CD4-positive, alpha-beta T cell (primary cell): ENCODE data around the gene OXSR1. TPM values are rescaled to one million over a fixed set of nuclear protein-coding genes. Genes with fewer than 3 reads are reported as not detected.

Source experiments
- ATAC-seq: fragments of 200-7000 bp; cut with Tn5 transposase; one replicate; pipeline ENCODE4 v1.10.0; 2022; ENCODE audit warnings: mild to moderate bottlenecking; ENCODE audit not compliant: poor library complexity
- CTCF ChIA-PET: fragments of 350-600 bp; sonication (Branson Sonifier 250); formaldehyde crosslinking; loops from one replicate; lab custom pipeline; 2021; ENCODE audit warnings: antibody characterized with exemption, inconsistent platforms; lab: Charles Lee
- POLR2A ChIA-PET: fragments of 350-600 bp; sonication (Branson Sonifier 250); formaldehyde crosslinking; loops from one replicate; lab custom pipeline; 2021; ENCODE audit warnings: antibody characterized with exemption, inconsistent platforms; lab: Charles Lee
- DNase-seq, 14 experiments: peaks; one replicate each; pipeline ENCODE4 v3.0.0-alpha.2; 2013 to 2020; ENCODE audit warnings: mixed read lengths in 2 of 14
- H3K27ac ChIP-seq, 2 donors: one replicate each; pipeline versions ENCODE4 v1.5.1 to v1.7.0; 2013; ENCODE audit warnings: low read length in 2 of 2, low read depth in 1 of 2, mild to moderate bottlenecking in 1 of 2
- H3K27me3 ChIP-seq, 2 experiments: 1 replicate in 1 of 2; 2 replicates in 1 of 2; pipeline versions ENCODE4 v1.6.1 to v1.7.0; 2013; ENCODE audit warnings: low read length in 2 of 2, control low read depth in 1 of 2, mild to moderate bottlenecking in 1 of 2, moderate library complexity in 1 of 2; ENCODE audit not compliant: insufficient read depth in 2 of 2, control insufficient read depth in 1 of 2
- H3K36me3 ChIP-seq: one replicate; pipeline ENCODE4 v1.6.1; 2013; ENCODE audit warnings: low read length, control low read depth; ENCODE audit not compliant: insufficient read depth
- H3K4me1 ChIP-seq: one replicate; pipeline ENCODE4 v1.6.1; 2013; ENCODE audit warnings: low read length, control low read depth; ENCODE audit not compliant: insufficient read depth
- H3K4me3 ChIP-seq: one replicate; pipeline ENCODE4 v1.5.1; 2013; ENCODE audit warnings: mild to moderate bottlenecking, low read length, moderate library complexity
- H3K9me3 ChIP-seq, 2 experiments: 1 replicate in 1 of 2; 2 replicates in 1 of 2; pipeline versions ENCODE4 v1.6.1 to v1.7.0; 2013; ENCODE audit warnings: low read length in 2 of 2, mild to moderate bottlenecking in 2 of 2, control low read depth in 1 of 2, moderate library complexity in 1 of 2; ENCODE audit not compliant: control insufficient read depth in 1 of 2, insufficient read depth in 1 of 2
- H3K27ac Mint-ChIP-seq: one replicate; pipeline ENCODE4 v1.8.0; 2020; ENCODE audit warnings: mixed read lengths
- H3K27me3 Mint-ChIP-seq: one replicate; pipeline ENCODE4 v1.8.0; 2021; ENCODE audit warnings: mixed read lengths
- H3K36me3 Mint-ChIP-seq: one replicate; pipeline ENCODE4 v1.8.0; 2021; ENCODE audit warnings: low read depth, mixed read lengths
- H3K4me1 Mint-ChIP-seq: one replicate; pipeline ENCODE4 v1.8.0; 2021; ENCODE audit warnings: low read depth, mixed read lengths
- H3K4me3 Mint-ChIP-seq: one replicate; pipeline ENCODE4 v1.8.0; 2020; ENCODE audit warnings: mild to moderate bottlenecking, mixed read lengths
- H3K9me3 Mint-ChIP-seq: one replicate; pipeline ENCODE4 v1.8.0; 2020; ENCODE audit warnings: mixed read lengths
- CTCF ChIP-seq: fragments of 200-600 bp; IDR thresholded peaks from one replicate; pipeline ENCODE4 v1.8.0; 2022; ENCODE audit warnings: antibody characterized with exemption, mild to moderate bottlenecking
- intact Hi-C, 2 experiments: fragments of 100-400 bp; cut with DNase I in 1 of 2; cut with micrococcal nuclease in 1 of 2; formaldehyde crosslinking; loops; one replicate each; pipeline versions ENCODE4 v1.15.1 to v1.9.0; 2023 to 2025; cut with DNase I, micrococcal nuclease
- total RNA-seq, 174 experiments: library from RNA in 2 of 174; stranded (reverse) in 2 of 174; gene quantifications; one replicate each; pipeline ENCODE4 v1.2.3 and lab custom pipeline; 2021 to 2026

The OXSR1 gene
- total RNA-seq, 2 experiments from 2014 or later: 28.3 to 30.3 TPM

GRCh38 chr3:38229036-38229435 is 63.7 kb downstream of the OXSR1 start:
- DNase-seq: no peak
- Mint-ChIP-seq H3K36me3 (peaks cover 95% of the 10 kb centered on the region), H3K4me1 (no peaks in the 10 kb centered on the region), H3K27ac (no peak overlapping the region), H3K4me3 (no peak overlapping the region), H3K9me3 (no peaks in the 10 kb centered on the region), H3K27me3 (no peaks in the 10 kb centered on the region)
- no peaks in the 10 kb centered on the region for H3K9me3 ChIP-seq
- H3K27ac ChIP-seq: no peak overlapping the region
- H3K36me3 ChIP-seq: peaks cover 59% of the 10 kb centered on the region
- H3K4me3 ChIP-seq: no peak overlapping the region
- no peak for ATAC-seq
- ChIA-PET POLR2A (no interaction called here), CTCF (interaction anchor here (1.6 kb wide), 1 partner anchor 254 kb away, joined by 3 read pairs; no protein-coding TSS in a partner anchor)
- no peak for TF ChIP-seq CTCF
- H3K27me3 ChIP-seq: no peaks in the 10 kb centered on the region
- no peaks in the 10 kb centered on the region for H3K4me1 ChIP-seq
- intact Hi-C loops: loop anchor here in 1 of 2 experiments (5.0 kb wide), 1 partner anchor 97 kb away; no protein-coding TSS in a partner anchor

- Mint-ChIP-seq H3K4me1 (no peaks in the 10 kb centered on the region), H3K9me3 (peaks cover 12% of the 10 kb centered on the region), H3K36me3 (peaks cover 96% of the 10 kb centered on the region), H3K4me3 (no peak overlapping the region), H3K27ac (no peak overlapping the region), H3K27me3 (no peaks in the 10 kb centered on the region)
- TF ChIP-seq CTCF: no peak
- peaks cover 50% of the 10 kb centered on the region for H3K36me3 ChIP-seq
- intact Hi-C loops: no loop called here
- CTCF ChIA-PET: interaction anchor here (1.0 kb wide), 1 partner anchor 9 kb away, joined by 3 read pairs; no protein-coding TSS in a partner anchor
- no peak for ATAC-seq
- no peaks in the 10 kb centered on the region for H3K4me1 ChIP-seq
- no peaks in the 10 kb centered on the region for H3K27me3 ChIP-seq
- H3K27ac ChIP-seq: no peak overlapping the region
- H3K9me3 ChIP-seq: peaks cover 0 to 12% of the 10 kb centered on the region in 2 experiments
- no peak overlapping the region for H3K4me3 ChIP-seq
- POLR2A ChIA-PET: interaction anchor here (0.7 kb wide), 1 partner anchor 9 kb away, joined by 5 read pairs; no protein-coding TSS in a partner anchor
- no peak for DNase-seq
These were observed 67.4 kb downstream of the OXSR1 start for GRCh38 chr3:38232701-38233100.

GRCh38 chr3:38235466-38235865 is 70.1 kb downstream of the OXSR1 start:
- Histone ChIP-seq H3K36me3 (peaks cover 60% of the 10 kb centered on the region), H3K9me3 (peaks cover 0 to 19% of the 10 kb centered on the region in 2 experiments), H3K4me3 (no peak overlapping the region), H3K4me1 (no peaks in the 10 kb centered on the region), H3K27me3 (no peaks in the 10 kb centered on the region), H3K27ac (no peak overlapping the region)
- intact Hi-C loops: no loop called here
- H3K4me3 Mint-ChIP-seq: no peak overlapping the region
- ChIA-PET POLR2A (no interaction called here), CTCF (interaction anchor here (1.6 kb wide), 1 partner anchor 12 kb away, joined by 3 read pairs; no protein-coding TSS in a partner anchor)
- TF ChIP-seq CTCF: no peak
- no peak for ATAC-seq
- H3K36me3 Mint-ChIP-seq: peaks cover 100% of the 10 kb centered on the region
- H3K27ac Mint-ChIP-seq: no peak overlapping the region
- DNase-seq: no peak
- no peaks in the 10 kb centered on the region for H3K4me1 Mint-ChIP-seq
- H3K9me3 Mint-ChIP-seq: peaks cover 19% of the 10 kb centered on the region
- no peaks in the 10 kb centered on the region for H3K27me3 Mint-ChIP-seq
